Upper lobe of left lung (tissue), 4 donors: ENCODE measurements around the gene KLLN.

ENCODE experiments used
- CTCF ChIP-seq, 6 experiments: fragments of 450-650 bp in 4 of 6; fragments of 200-600 bp in 2 of 6; sonication (generic) in 2 of 6; IDR thresholded peaks; one replicate each; pipeline ENCODE4 v1.5.1; 2016 to 2019; ENCODE audit warnings: antibody characterized with exemption in 6 of 6
- EP300 ChIP-seq, 4 donors: sonication (generic); formaldehyde crosslinking; IDR thresholded peaks; one replicate each; pipeline ENCODE4 v1.5.1; 2017; ENCODE audit warnings: antibody characterized with exemption in 4 of 4, control low read depth in 2 of 4
- POLR2AphosphoS5 ChIP-seq, 2 donors: sonication (generic); formaldehyde crosslinking; IDR thresholded peaks; one replicate each; pipeline ENCODE4 v1.5.1; 2017; ENCODE audit warnings: antibody characterized with exemption in 2 of 2

DNA sequence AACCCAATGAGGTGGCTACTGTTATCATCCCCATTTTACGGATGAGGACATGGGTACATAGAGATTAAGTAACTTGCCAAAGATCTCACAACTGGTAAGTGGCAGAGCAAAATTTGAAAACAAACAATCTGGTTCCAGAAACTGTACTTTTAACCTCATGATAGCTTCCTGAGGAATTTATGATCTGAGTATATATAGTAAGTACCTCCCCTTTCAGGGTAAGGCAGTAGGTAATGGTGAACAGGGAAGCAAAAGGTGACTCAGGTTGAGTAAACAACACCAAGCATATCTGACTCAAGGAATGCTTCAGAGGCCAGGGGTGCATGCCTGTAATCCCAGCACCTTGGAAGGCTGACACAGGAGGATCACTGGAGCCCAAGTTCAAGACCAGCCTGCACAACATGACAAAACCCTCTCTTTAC lies 21.1 kb downstream of the KLLN start:
- no peak for TF ChIP-seq CTCF (IDR thresholded peaks at IDR 0.05)
- TF ChIP-seq POLR2AphosphoS5 (IDR thresholded peaks at IDR 0.05) = no peak
- TF ChIP-seq EP300 (IDR thresholded peaks at IDR 0.05) = no peak
